HG02970 (cell line): ENCODE data around the gene FOXP4.
"Not testable (repeated sequence)": the region's sequence is repeated elsewhere in the genome, so short reads cannot be mapped to it uniquely, and the experiment has no call there.

Source experiments
- ATAC-seq: cut with Tn5 transposase; IDR thresholded peaks from one replicate; pipeline ENCODE4 v1.9.1; 2021; ENCODE audit warnings: mild to moderate bottlenecking, moderate library complexity, moderate number of reproducible peaks; ENCODE audit not compliant: unreplicated experiment, low FRiP score

FOXP4 gene

GRCh38 chr6:41596096-41596685 is 50.0 kb downstream of the FOXP4 start:
- ATAC-seq: no peak

GRCh38 chr6:41596807-41597206 is 50.6 kb downstream of the FOXP4 start:
- ATAC-seq: no peak

GRCh38 chr6:41597246-41598000 is 51.2 kb downstream of the FOXP4 start:
- ATAC-seq: no peak

GRCh38 chr6:41598670-41599014 is 52.5 kb downstream of the FOXP4 start:
- ATAC-seq: no peak

- no peak for ATAC-seq
These were observed 53.1 kb downstream of the FOXP4 start for GRCh38 chr6:41599015-41599851.

- no peak for ATAC-seq
These were observed 53.8 kb downstream of the FOXP4 start for GRCh38 chr6:41599852-41600445.

GRCh38 chr6:41600499-41601247 is 54.5 kb downstream of the FOXP4 start:
- ATAC-seq: no peak

GRCh38 chr6:41601248-41601549 is 55.0 kb downstream of the FOXP4 start:
- no peak for ATAC-seq

- ATAC-seq: no peak
These were observed 56.2 kb downstream of the FOXP4 start for GRCh38 chr6:41602422-41602743.

- no peak for ATAC-seq
These were observed 56.9 kb downstream of the FOXP4 start for GRCh38 chr6:41602864-41603608.

- no peak for ATAC-seq
These were observed 57.8 kb downstream of the FOXP4 start for GRCh38 chr6:41604006-41604405.

GRCh38 chr6:41605649-41606048 is 59.5 kb downstream of the FOXP4 start:
- no peak for ATAC-seq

- ATAC-seq: no peak
These were observed 60.9 kb downstream of the FOXP4 start for GRCh38 chr6:41607036-41607435.

- ATAC-seq: no peak
These were observed 61.6 kb downstream of the FOXP4 start for GRCh38 chr6:41607736-41608135.

- ATAC-seq: no peak
These were observed 62.4 kb downstream of the FOXP4 start for GRCh38 chr6:41608443-41609151.

- ATAC-seq: no peak
These were observed 68.5 kb downstream of the FOXP4 start for GRCh38 chr6:41614715-41615114.

- ATAC-seq: no peak
These were observed 69.1 kb downstream of the FOXP4 start for GRCh38 chr6:41615311-41615710.

- ATAC-seq: no peak
These were observed 72.4 kb downstream of the FOXP4 start for GRCh38 chr6:41618598-41618997.

GRCh38 chr6:41619193-41619592 is 73.0 kb downstream of the FOXP4 start:
- not testable (repeated sequence) for ATAC-seq
